Fibroblast of lung (primary cell): ENCODE data around the gene UBE2S.

Experiments
- CTCF ChIP-seq, 2 donors: IDR thresholded peaks in 1 of 2; conservative IDR thresholded peaks in 1 of 2; 1 replicate in 1 of 2; 2 replicates in 1 of 2; pipeline ENCODE4 v1.5.1; 2011 to 2012; ENCODE audit warnings: low read length in 2 of 2, control low read depth in 1 of 2, inconsistent platforms in 1 of 2, low read depth in 1 of 2, mild to moderate bottlenecking in 1 of 2
- EZH2 ChIP-seq: IDR thresholded peaks from 2 replicates; pipeline ENCODE4 v1.5.1; 2012; ENCODE audit warnings: low read length, control low read depth, mild to moderate bottlenecking; ENCODE audit errors: missing control alignments

DNA sequence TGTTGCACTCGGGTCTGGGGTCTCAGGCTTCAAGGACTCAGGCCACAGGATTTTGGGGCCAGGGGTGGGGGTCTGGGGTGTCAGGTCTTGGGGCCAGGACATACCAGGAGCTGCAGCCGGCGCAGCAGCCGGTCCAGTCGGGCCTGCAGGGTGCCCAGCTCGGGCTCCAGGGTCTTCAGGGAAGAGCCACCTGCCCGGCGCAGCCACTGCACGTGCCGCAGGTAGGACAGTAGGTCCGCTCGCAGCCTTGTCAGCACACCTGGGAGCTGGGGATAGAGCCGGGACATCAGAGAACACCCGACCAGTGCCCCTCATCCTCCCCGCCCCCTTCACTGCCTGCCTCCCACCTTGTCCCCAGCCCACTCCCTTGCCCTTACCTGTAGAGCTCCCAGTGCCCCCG lies 39.5 kb downstream of the UBE2S start:
- TF ChIP-seq EZH2 (no peak), CTCF (conservative IDR thresholded peaks at IDR 0.05 in 1 of 2, IDR thresholded peaks at IDR 0.05 in 1 of 2; ENCODE audit: low read depth in 1 of 2, low read length in 2 of 2) (no peak)
